GM18873 (cell line): ENCODE results near the gene BCL2L13.

Experiments used
- ATAC-seq: cut with Tn5 transposase; IDR thresholded peaks from one replicate; pipeline ENCODE4 v1.9.1; 2021; ENCODE audit warnings: mild to moderate bottlenecking, moderate library complexity, moderate number of reproducible peaks; ENCODE audit not compliant: unreplicated experiment, low FRiP score

The BCL2L13 gene

DNA sequence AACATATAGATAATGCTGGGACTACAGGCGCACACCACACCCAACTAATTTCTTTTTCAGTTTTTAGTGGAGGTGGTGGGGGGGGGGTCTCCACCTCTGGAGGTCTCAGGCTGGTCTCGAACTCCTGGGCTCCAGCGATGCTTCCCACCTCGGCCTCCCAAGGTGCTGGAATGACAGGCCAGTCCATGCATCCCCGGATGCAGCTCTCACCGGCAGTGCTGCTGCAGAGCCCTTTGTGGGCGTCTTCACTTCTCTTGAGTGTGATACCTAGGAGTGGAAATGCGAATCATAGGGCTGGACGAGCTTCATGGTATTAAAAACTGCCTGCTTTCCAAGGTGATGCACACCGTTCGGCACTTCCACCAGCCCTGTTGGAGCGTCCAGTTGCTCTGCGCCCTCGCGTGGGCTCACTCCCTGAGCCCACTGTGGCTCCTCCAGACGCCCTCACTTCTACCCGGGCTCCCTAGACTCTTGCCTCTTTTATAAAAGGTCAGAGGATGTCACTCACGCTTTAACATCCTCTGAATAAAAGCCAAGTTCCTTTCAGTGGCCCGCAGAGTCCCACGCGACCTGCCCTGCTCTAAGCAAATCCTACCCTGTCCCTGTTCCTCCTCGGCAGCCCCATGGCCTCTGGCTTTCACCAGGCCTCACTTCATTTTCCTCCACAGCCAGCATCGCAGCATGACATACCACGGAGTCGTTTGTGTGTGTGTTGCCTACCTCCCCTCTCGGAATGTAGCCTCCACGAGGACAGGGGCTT is 136.5 kb downstream of the BCL2L13 start:
- no peak for ATAC-seq

DNA sequence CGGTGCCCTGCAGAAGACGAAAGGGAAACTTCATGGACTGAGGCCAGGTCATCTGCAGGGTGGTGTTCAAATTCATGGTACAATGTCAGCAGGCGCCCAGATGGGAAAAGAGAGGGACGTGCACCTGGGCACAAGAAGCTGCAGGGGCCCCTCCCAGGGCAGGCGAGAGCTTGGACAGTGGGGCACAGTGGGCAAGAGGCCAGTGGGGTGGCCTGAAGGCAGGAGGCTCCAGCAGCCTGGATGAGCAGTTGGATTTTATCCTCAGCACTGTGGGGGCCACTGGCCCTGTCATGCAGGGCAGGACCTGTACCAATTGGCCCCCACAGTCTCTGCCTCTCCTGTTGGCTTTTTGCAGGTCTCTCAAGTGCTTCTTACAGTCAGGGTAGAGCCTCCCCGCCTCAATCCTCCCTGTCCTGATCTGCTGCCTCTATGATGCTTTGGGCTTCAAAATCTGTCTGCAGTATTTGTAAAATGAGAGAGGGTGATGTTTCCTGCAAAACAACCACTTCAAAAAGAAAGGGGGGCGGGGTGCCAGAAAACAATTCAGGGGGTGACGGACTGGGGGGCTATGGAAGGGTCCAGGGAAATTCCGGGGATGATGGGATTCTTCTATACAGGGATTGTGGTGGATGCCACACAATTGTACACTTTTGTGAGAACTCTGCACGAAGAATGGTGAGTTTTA is 137.4 kb downstream of the BCL2L13 start:
- no peak for ATAC-seq

DNA sequence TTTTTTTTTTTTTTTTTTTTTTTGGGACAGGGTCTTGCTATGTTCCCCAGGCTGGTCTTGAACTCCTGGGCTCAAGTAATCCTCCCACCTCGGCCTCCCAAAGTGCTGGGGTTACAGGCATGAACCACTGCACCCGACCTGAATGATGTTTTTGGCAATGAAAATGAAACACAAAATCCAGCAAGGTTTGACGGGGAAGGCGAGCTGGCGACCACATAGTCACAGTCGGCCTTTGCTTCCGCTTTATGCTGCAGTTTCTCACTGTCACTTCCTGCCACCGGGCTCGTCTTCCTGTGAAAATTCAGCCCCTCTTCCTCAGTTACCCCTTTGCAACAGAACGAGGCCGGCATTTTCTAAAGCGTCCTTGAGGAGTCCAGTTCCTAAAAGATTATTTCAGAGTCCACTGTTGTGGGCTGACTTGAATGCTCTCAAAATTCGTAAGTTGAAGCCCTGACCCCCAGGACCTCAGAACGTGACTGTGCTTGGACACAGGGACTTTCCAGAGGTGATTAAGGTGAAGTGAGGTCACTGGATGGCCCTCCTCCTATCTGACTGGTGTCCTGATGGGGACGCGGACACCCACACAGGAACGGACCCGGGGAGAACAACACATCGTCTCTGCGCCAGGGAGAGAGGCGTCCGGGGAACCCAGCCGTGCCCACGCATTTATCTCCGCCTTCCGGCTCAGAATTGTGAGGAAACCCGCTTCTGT is 138.6 kb downstream of the BCL2L13 start:
- no peak for ATAC-seq

DNA sequence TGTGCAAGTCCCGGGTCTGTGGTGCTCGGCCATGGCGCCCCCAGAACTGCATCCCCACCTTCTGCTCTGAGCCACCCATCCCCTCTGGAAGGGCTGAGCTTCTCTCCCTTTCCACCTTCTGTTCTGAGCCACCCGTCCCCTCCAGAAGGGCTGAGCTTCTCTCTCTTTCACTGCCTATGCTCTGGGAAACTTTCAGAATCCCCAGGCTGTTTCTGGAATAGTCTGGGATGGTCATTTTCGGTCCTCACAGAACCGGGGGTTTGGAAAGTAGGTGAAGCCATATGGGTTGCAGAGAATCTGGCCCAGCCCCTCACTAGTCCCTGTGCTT is 139.1 kb downstream of the BCL2L13 start:
- no peak for ATAC-seq

DNA sequence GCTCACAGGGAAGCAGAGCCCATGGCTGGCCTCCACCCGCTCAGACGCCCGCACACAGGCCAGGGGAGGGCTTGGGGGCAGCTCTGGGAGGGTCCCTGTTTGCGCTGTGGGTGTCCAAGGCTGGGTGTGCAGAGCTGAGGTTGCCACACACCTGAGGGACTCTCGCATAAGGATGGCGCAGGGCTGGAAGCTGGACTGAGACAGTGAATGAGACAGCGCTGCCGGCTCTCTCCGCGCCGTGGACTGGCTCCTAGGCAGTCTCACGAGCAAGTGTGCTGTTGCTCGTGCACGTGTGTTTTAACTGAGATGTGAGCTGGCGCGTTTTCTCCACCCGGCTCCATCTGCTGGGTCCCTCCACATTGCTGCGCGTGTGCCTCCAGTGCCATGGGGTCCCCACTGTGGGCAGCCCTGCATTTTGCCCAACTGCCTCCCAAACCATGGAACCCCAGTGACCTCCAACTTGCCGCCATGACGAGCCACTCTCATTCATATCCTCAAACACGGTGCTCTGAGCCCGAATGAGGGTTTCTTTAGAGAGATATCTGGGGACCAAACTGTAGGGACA is 139.9 kb downstream of the BCL2L13 start:
- ATAC-seq, result no peak

DNA sequence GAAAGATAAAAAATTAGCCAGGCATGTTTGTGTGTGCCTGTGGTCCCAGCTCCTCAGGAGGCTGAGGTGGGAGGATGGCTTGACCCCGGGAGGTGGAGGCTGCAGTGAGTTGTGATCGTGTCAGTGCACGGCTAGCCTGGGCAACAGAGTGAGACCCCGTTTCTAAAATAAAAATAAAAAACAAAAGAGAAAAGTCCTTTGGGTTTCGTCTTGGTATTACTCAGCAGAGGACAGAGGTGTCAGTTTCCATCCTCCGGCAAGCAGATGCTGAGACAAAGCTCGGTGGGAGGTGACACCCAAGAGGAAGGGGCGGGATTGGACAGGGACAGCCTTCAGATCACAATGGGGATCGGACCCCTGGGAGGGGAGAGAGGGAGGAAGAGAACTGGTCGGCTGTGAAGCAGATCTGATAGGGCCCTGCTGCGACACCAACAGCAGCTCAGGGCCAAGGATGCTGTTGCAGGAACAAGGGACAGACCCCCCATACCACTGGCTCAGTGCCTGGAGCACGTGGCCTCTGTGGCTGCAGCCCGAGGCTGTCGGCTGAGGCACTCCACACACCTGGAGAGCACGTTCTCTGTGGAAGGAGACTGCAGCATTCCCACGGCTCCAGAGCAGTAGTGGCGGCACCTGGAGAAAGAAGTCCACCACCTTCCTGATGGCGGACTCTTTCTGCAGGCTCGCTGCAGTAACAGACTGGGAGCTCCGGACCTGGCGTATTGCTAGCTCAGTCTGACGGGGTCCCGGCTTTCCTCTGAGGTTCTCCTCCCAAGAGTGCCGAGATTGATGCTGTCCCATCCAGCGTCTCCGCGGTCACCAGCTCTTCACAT is 140.9 kb downstream of the BCL2L13 start:
- ATAC-seq, result no peak

DNA sequence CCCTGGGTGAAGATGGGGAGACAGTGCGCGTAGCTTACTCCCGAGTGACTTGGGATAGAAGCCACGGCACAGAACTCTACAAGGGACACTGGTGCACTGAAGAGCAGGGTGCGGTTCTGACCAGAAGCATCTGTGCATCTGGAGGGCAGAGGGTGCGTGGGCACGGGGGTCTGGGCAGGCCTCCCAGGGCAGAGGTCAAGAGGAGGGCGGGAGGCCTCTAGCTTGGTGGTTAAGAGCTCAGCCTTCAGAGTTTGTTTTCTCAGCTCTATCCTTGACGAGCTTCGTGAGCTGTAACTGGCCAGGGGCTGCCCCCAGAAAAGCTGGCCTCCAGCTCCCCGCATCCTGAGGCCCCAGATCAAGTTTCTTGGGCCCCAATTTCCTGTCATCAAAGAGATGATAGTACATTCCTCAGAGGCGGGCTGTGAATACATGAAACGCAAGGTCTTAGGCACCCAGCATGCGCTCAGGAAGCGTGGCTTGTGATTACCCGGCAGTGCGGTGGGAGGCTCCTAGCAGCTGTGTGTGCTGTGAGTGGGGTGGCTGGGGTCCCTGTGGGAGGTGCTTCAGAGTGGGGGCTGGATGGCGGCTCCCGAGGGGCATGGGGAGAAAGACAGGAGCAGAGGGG is 141.7 kb downstream of the BCL2L13 start:
- no peak for ATAC-seq
